GM11168 (cell line): ENCODE data around the gene ARSJ.

Source experiments
- in situ Hi-C: fragments of 300-500 bp; cut with MboI; formaldehyde crosslinking; loops from one replicate; pipeline ENCODE4 v1.12.0; 2022; ENCODE audit warnings: low sequenced_read_pairs; ENCODE audit not compliant: unreplicated experiment

Gene ARSJ

GRCh38 chr4:113866611-113867010 lies 112.8 kb downstream of the ARSJ start:
- in situ Hi-C loops: no loop called here

GRCh38 chr4:113858924-113859323 lies 120.5 kb downstream of the ARSJ start:
- in situ Hi-C loops: no loop called here

GRCh38 chr4:113851816-113852215 lies 127.6 kb downstream of the ARSJ start:
- in situ Hi-C loops: no loop called here
